IMR-90 (cell line): Measurements from ENCODE around the gene RNFT2. TPM values are rescaled to one million over a fixed set of nuclear protein-coding genes. Genes with fewer than 3 reads are reported as not detected.

Experiments
- ATAC-seq: fragments of 200-7000 bp; cut with Tn5 transposase; 2 replicates; pipeline ENCODE4 v1.9.1; 2020; ENCODE audit warnings: low read depth, mild to moderate bottlenecking, moderate library complexity
- BruUV-seq: library from RNA; stranded (reverse); fragments of 400-500 nt; replicated peaks from 2 replicates; lab custom pipeline; 2021; lab: Mats Ljungman, UMichigan
- CTCF ChIA-PET: fragments of 300-600 bp; formaldehyde crosslinking; extraction: SDS; loops from one replicate; lab custom pipeline; 2021; ENCODE audit warnings: antibody characterized with exemption; lab: Yijun Ruan, JAX
- POLR2A ChIA-PET: fragments of 300-600 bp; sonication (Branson Sonifier 250); formaldehyde crosslinking; loops from one replicate; lab custom pipeline; 2022; ENCODE audit warnings: antibody characterized with exemption; ENCODE audit not compliant: unreplicated experiment; lab: Charles Lee
- DNase-seq: peaks from one replicate; pipeline ENCODE4 v3.0.0; 2013
- H2AFZ ChIP-seq: replicated peaks from 2 replicates; pipeline ENCODE3; 2013; ENCODE audit warnings: low read length, mild to moderate bottlenecking; ENCODE audit not compliant: poor library complexity
- H2AK5ac ChIP-seq: 2 replicates; pipeline ENCODE4 v1.6.1; 2013; ENCODE audit warnings: low read depth, low read length, inconsistent platforms
- H2AK9ac ChIP-seq: replicated peaks from 2 replicates; pipeline ENCODE3; 2013; ENCODE audit warnings: mild to moderate bottlenecking, low read depth, low read length, moderate library complexity; ENCODE audit not compliant: poor library complexity
- H2BK120ac ChIP-seq: 2 replicates; pipeline ENCODE4 v1.6.1; 2013; ENCODE audit warnings: low read depth, low read length, inconsistent platforms
- H2BK15ac ChIP-seq: 3 replicates; pipeline ENCODE4 v1.6.1; 2013; ENCODE audit warnings: low read depth, low read length, inconsistent platforms
- H2BK20ac ChIP-seq: 2 replicates; pipeline ENCODE4 v1.6.1; 2013; ENCODE audit warnings: low read depth, mild to moderate bottlenecking, inconsistent platforms, low read length, moderate library complexity
- H2BK5ac ChIP-seq: 2 replicates; pipeline ENCODE4 v1.6.1; 2013; ENCODE audit warnings: mild to moderate bottlenecking, low read depth, low read length, inconsistent platforms; ENCODE audit not compliant: poor library complexity, severe bottlenecking
- H3K14ac ChIP-seq: replicated peaks from 2 replicates; pipeline ENCODE4 v1.6.1; 2013; ENCODE audit warnings: low read depth, low read length, inconsistent platforms
- H3K18ac ChIP-seq: 2 replicates; pipeline ENCODE4 v1.6.1; 2013; ENCODE audit warnings: low read depth, low read length, control low read depth
- H3K23ac ChIP-seq: 2 replicates; pipeline ENCODE4 v1.6.1; 2013; ENCODE audit warnings: low read depth, low read length, inconsistent platforms
- H3K27ac ChIP-seq: 2 replicates; pipeline ENCODE4 v1.5.1; 2013; ENCODE audit warnings: mild to moderate bottlenecking, control low read depth, low read length; ENCODE audit not compliant: insufficient read depth
- H3K27me3 ChIP-seq: 2 replicates; pipeline ENCODE4 v1.6.1; 2013; ENCODE audit warnings: low read length; ENCODE audit not compliant: control insufficient read depth, insufficient read depth
- H3K36me3 ChIP-seq: 2 replicates; pipeline ENCODE4 v1.6.1; 2013; ENCODE audit warnings: low read length, mixed read lengths; ENCODE audit not compliant: control insufficient read depth, insufficient read depth
- H3K4ac ChIP-seq: 2 replicates; pipeline ENCODE4 v1.6.1; 2013; ENCODE audit warnings: low read depth, low read length, inconsistent platforms
- H3K4me1 ChIP-seq: 2 replicates; pipeline ENCODE4 v1.6.1; 2013; ENCODE audit warnings: low read length, mixed read lengths; ENCODE audit not compliant: control insufficient read depth, insufficient read depth
- H3K4me2 ChIP-seq: 2 replicates; pipeline ENCODE4 v1.6.1; 2013; ENCODE audit warnings: low read depth, mild to moderate bottlenecking, control low read depth, low read length, moderate library complexity
- H3K4me3 ChIP-seq: 2 replicates; pipeline ENCODE4 v1.5.1; 2013; ENCODE audit warnings: low read depth, mild to moderate bottlenecking, control low read depth, low read length, moderate library complexity; ENCODE audit not compliant: insufficient read depth
- H3K56ac ChIP-seq: 2 replicates; pipeline ENCODE4 v1.6.1; 2013; ENCODE audit warnings: low read length, inconsistent platforms; ENCODE audit not compliant: insufficient read depth; ENCODE audit errors: extremely low read depth
- H3K79me1 ChIP-seq, 2 experiments: 2 replicates each; pipeline ENCODE4 v1.6.1; 2013; ENCODE audit warnings: low read length in 2 of 2, inconsistent platforms in 1 of 2, low read depth in 1 of 2
- H3K9ac ChIP-seq: 2 replicates; pipeline ENCODE4 v1.6.1; 2013; ENCODE audit warnings: low read depth, low read length, control low read depth
- H3K9me1 ChIP-seq: 2 replicates; pipeline ENCODE4 v1.6.1; 2013; ENCODE audit warnings: low read length, inconsistent platforms; ENCODE audit not compliant: insufficient read depth
- H3K9me3 ChIP-seq: 2 replicates; pipeline ENCODE4 v1.6.1; 2013; ENCODE audit warnings: low read length; ENCODE audit not compliant: control insufficient read depth, insufficient read depth
- H4K20me1 ChIP-seq: 2 replicates; pipeline ENCODE4 v1.6.1; 2013; ENCODE audit warnings: low read length, inconsistent platforms; ENCODE audit not compliant: insufficient read depth
- H4K5ac ChIP-seq: 2 replicates; pipeline ENCODE4 v1.6.1; 2013; ENCODE audit warnings: mild to moderate bottlenecking, low read depth, low read length, control low read depth
- H4K8ac ChIP-seq, 2 experiments: 2 replicates each; pipeline ENCODE4 v1.6.1; 2013; ENCODE audit warnings: low read depth in 2 of 2, low read length in 2 of 2, control low read depth in 1 of 2, inconsistent platforms in 1 of 2
- H4K91ac ChIP-seq: 2 replicates; pipeline ENCODE4 v1.6.1; 2013; ENCODE audit warnings: low read depth, low read length, inconsistent platforms; ENCODE audit not compliant: insufficient read depth
- BHLHE40 ChIP-seq: fragments of 150-350 bp; IDR thresholded peaks from 2 replicates; pipeline ENCODE4 v1.6.1; 2016; ENCODE audit warnings: mild to moderate bottlenecking, low read depth, low read length
- CEBPB ChIP-seq: IDR thresholded peaks from 2 replicates; pipeline ENCODE4 v1.6.1; 2012; ENCODE audit warnings: low read depth, low read length, improper control_type of control experiment
- POLR2A ChIP-seq: IDR thresholded peaks from 2 replicates; pipeline ENCODE4 v1.6.1; 2012; ENCODE audit warnings: mild to moderate bottlenecking, low read depth, low read length
- RAD21 ChIP-seq: IDR thresholded peaks from 2 replicates; pipeline ENCODE4 v1.6.1; 2012; ENCODE audit warnings: low read length, improper control_type of control experiment
- WGBS, 2 experiments: methylation state at CpG; one replicate each; pipeline versions ENCODE4 v1.1.5 to v1.1.7; 2013; ENCODE audit warnings: missing lambda C conversion rate in 2 of 2; ENCODE audit not compliant: insufficient read length in 1 of 2; ENCODE audit errors: extremely low coverage in 2 of 2; 5-methylcytosine and 5-hydroxymethylcytosine counted together
- dilution Hi-C: fragments of 300-500 bp; cut with HindIII; formaldehyde crosslinking; loops from one replicate; pipeline ENCODE4 v1.14.3; 2018; ENCODE audit warnings: low sequenced_read_pairs; ENCODE audit not compliant: unreplicated experiment
- in situ Hi-C: fragments of 300-500 bp; cut with MboI; formaldehyde crosslinking; loops from 3 replicates; pipeline ENCODE4 v1.14.3; 2019; ENCODE audit warnings: low sequenced_read_pairs, inconsistent platforms, mixed read lengths
- intact Hi-C: fragments of 100-400 bp; cut with micrococcal nuclease; formaldehyde crosslinking; loops from 2 replicates; pipeline ENCODE4 v1.10.0; 2022
- polyA plus RNA-seq, 3 experiments: library from polyadenylated mRNA; depleted of rRNA; stranded (reverse); fragments of >200 nt; gene quantifications; 2 replicates each; pipeline ENCODE4 v1.2.3, GENCODE V29; 2012; ENCODE audit warnings: low replicate concordance in 1 of 3
- total RNA-seq: library from RNA; depleted of rRNA; stranded (reverse); fragments of >200 nt; gene quantifications from 2 replicates; pipeline ENCODE4 v1.2.3, GENCODE V29; 2012
- TF ChIP-seq, protein P1 (sequence below): fragments of 150-350 bp; IDR thresholded peaks from 2 replicates; pipeline ENCODE4 v1.6.1; 2016; ENCODE audit warnings: low read depth, mild to moderate bottlenecking, low read length, moderate library complexity, borderline replicate concordance
- TF ChIP-seq, protein P2 (sequence below): fragments of 150-350 bp; IDR thresholded peaks from 2 replicates; pipeline ENCODE4 v1.6.1; 2017; ENCODE audit warnings: mild to moderate bottlenecking, antibody characterized with exemption, low read length, low read depth

RNFT2 gene
- total and polyA plus RNA-seq, 2 of the 4 experiments (the other 2 are of a cell fraction), result 1.6 to 2.3 TPM

DNA sequence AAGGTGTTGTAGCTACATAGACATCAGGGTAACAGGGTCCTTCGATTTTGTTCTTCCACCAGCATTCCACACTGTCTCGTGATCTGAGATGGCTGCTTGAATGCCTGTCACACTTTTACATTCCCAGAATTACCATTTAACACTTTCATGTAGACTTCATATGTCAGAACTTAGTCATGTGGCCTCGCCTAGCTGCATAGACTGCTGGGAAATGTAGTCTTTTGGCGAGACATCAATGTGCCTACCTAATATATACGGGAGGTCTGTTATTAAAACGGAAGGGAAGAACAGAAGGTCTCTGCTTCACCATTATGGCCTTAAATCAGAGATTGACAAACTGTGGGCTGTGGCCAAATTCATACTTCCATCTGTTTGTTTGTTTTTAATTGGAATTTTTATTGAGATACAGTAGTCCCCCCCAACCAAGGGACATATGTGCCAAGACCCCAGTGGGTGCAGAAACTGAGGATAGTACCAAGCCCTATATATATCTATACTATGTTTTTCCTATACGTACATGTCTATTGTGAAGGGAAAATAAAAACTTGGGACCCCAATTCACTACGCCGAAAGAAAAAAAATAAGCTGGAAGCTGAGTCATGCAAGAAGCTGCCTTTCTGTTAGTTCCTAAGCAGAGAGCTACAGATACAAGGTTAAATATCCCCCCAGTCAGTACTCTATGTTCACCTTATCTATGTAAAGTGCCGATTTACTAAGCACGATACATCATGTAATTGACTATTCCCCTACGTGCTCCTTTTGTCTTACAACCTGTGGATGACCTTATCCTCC is 154.4 kb downstream of the RNFT2 start:
- H3K79me1 ChIP-seq, result no peaks in the 10 kb centered on the region
- no peaks in the 10 kb centered on the region for H3K9me1 ChIP-seq
- no peak overlapping the region for H3K4ac ChIP-seq
- no peak overlapping the region for H3K18ac ChIP-seq
- H2AFZ ChIP-seq, result no peak overlapping the region
- H4K91ac ChIP-seq, result no peak overlapping the region
- no peak overlapping the region for H2BK20ac ChIP-seq
- 84% methylated on average over 3 of the region's 12 CpGs; no CpG with 5 or more reads in 1 of the 2 experiments for WGBS, 2 experiments
- no peak for ATAC-seq
- no peak overlapping the region for H2BK15ac ChIP-seq
- intact Hi-C loops (no loop called here), in situ Hi-C loops (no loop called here), dilution Hi-C loops (no loop called here)
- no peak overlapping the region for H3K23ac ChIP-seq
- H2AK9ac ChIP-seq, result no peak overlapping the region
- H3K14ac ChIP-seq, result no peak overlapping the region
- peaks cover 2% of the 10 kb centered on the region; the same call in 1 of the 2 replicates for H3K9me3 ChIP-seq
- no peak overlapping the region for H3K4me3 ChIP-seq
- H3K4me1 ChIP-seq, result no peaks in the 10 kb centered on the region
- no peak overlapping the region for H3K27ac ChIP-seq
- peaks cover 12% of the 10 kb centered on the region for H3K27me3 ChIP-seq
- no peak overlapping the region for H4K5ac ChIP-seq
- H2BK120ac ChIP-seq, result no peak overlapping the region
- DNase-seq, result no peak
- TF ChIP-seq RAD21 (no peak), POLR2A (no peak), CEBPB (no peak), BHLHE40 (no peak)
- TF ChIP-seq, protein P1, sequence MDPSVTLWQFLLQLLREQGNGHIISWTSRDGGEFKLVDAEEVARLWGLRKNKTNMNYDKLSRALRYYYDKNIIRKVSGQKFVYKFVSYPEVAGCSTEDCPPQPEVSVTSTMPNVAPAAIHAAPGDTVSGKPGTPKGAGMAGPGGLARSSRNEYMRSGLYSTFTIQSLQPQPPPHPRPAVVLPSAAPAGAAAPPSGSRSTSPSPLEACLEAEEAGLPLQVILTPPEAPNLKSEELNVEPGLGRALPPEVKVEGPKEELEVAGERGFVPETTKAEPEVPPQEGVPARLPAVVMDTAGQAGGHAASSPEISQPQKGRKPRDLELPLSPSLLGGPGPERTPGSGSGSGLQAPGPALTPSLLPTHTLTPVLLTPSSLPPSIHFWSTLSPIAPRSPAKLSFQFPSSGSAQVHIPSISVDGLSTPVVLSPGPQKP, result no peak
- TF ChIP-seq, protein P2, sequence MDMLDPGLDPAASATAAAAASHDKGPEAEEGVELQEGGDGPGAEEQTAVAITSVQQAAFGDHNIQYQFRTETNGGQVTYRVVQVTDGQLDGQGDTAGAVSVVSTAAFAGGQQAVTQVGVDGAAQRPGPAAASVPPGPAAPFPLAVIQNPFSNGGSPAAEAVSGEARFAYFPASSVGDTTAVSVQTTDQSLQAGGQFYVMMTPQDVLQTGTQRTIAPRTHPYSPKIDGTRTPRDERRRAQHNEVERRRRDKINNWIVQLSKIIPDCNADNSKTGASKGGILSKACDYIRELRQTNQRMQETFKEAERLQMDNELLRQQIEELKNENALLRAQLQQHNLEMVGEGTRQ, result peak; percentile 62; the same call in 1 of the 2 replicates
- no peak overlapping the region for H4K8ac ChIP-seq
- H2BK5ac ChIP-seq, result no peak overlapping the region
- no peak overlapping the region for H2AK5ac ChIP-seq
- H3K36me3 ChIP-seq, result no peaks in the 10 kb centered on the region
- no TSS peak for BruUV-seq
- H3K56ac ChIP-seq, result no peak overlapping the region
- H4K20me1 ChIP-seq, result no peaks in the 10 kb centered on the region
- H3K4me2 ChIP-seq, result no peak overlapping the region
- no peak overlapping the region for H3K9ac ChIP-seq
- ChIA-PET CTCF (no interaction called here), POLR2A (no interaction called here)
